GM12873 (cell line): Measurements from ENCODE around the gene HIGD1C.

Source experiments
- CTCF ChIP-seq: IDR thresholded peaks from 2 replicates; pipeline ENCODE4 v1.5.1; 2012; ENCODE audit warnings: low read depth, mild to moderate bottlenecking, moderate library complexity, low read length, control low read depth; ENCODE audit not compliant: insufficient read depth; ENCODE audit errors: missing control alignments

HIGD1C gene

GRCh38 chr12:50990791-50991190 lies 38.4 kb downstream of the HIGD1C start:
- TF ChIP-seq CTCF: no peak

DNA sequence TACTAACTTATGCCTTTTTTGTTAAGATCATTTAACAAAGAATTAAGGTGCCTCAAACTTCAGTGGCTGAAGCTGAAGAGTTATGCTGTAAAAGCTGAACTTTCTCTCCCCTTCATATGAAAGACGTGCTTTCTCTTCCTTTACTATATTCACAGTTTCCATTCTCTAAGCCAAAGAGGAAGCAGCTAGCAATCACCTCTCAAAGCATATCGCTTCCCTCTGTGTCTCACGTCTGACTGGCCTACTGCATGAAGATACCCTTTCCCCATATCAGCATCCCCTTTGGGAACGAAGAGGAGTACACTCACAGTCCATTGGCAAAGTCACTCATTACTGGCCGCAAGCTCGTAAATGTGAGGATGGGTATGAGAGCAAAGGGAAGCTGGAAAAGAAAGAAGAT lies 38.9 kb downstream of the HIGD1C start:
- TF ChIP-seq CTCF: no peak

GRCh38 chr12:50992819-50993218 lies 40.5 kb downstream of the HIGD1C start:
- TF ChIP-seq CTCF: no peak

GRCh38 chr12:50999093-50999492 lies 46.7 kb downstream of the HIGD1C start:
- TF ChIP-seq CTCF: no peak

GRCh38 chr12:51000245-51000644 lies 47.9 kb downstream of the HIGD1C start:
- no peak for TF ChIP-seq CTCF

- no peak for TF ChIP-seq CTCF
These were observed 49.5 kb downstream of the HIGD1C start for GRCh38 chr12:51001799-51002198.

- TF ChIP-seq CTCF: no peak
These were observed 52.2 kb downstream of the HIGD1C start for GRCh38 chr12:51004504-51004903.
